ENCODE results near the gene SLC6A3.
A peak's percentile ranks its signal among the peaks of the same experiment; 100 is the strongest.
"Not testable (repeated sequence)": the region's sequence is repeated elsewhere in the genome, so short reads cannot be mapped to it uniquely, and the experiment has no call there.

Gene SLC6A3

GRCh38 chr5:1462358-1462757, 17.1 kb upstream of the SLC6A3 start:
- Histone ChIP-seq H3K27ac (ENCODE audit: low read depth, low read length) (no peak overlapping the region), H3K4me3 (ENCODE audit: low read depth, low read length) (no peak overlapping the region), H3K9ac (ENCODE audit: low read length) (no peak overlapping the region), H3K4me1 (ENCODE audit: control insufficient read depth, insufficient read depth, low read length) (no peaks in the 10 kb centered on the region), H3K36me3 (ENCODE audit: control insufficient read depth, insufficient read depth, low read length) (peaks cover 99% of the 10 kb centered on the region), H3K9me3 (ENCODE audit: control insufficient read depth, insufficient read depth, low read depth, low read length) (peaks cover 32% of the 10 kb centered on the region), H3K27me3 (ENCODE audit: control insufficient read depth, insufficient read depth, low read length) (no peaks in the 10 kb centered on the region)

- no peak overlapping the region for H3K27ac ChIP-seq (ENCODE audit: low read depth, low read length)
- no peaks in the 10 kb centered on the region for H3K4me1 ChIP-seq (ENCODE audit: control insufficient read depth, insufficient read depth, low read length)
- peaks cover 92% of the 10 kb centered on the region for H3K36me3 ChIP-seq (ENCODE audit: control insufficient read depth, insufficient read depth, low read length)
- no peak overlapping the region for H3K4me3 ChIP-seq (ENCODE audit: low read depth, low read length)
- no peak overlapping the region for H3K9ac ChIP-seq (ENCODE audit: low read length)
- no peaks in the 10 kb centered on the region for H3K27me3 ChIP-seq (ENCODE audit: control insufficient read depth, insufficient read depth, low read length)
- H3K9me3 ChIP-seq (ENCODE audit: control insufficient read depth, insufficient read depth, low read depth, low read length): peaks cover 41% of the 10 kb centered on the region
These were observed 16.2 kb upstream of the SLC6A3 start for GRCh38 chr5:1461396-1461795.

- no peak overlapping the region for H3K9ac ChIP-seq (ENCODE audit: low read length)
- H3K9me3 ChIP-seq (ENCODE audit: control insufficient read depth, insufficient read depth, low read depth, low read length): peaks cover 46% of the 10 kb centered on the region
- peaks cover 79% of the 10 kb centered on the region for H3K36me3 ChIP-seq (ENCODE audit: control insufficient read depth, insufficient read depth, low read length)
- H3K27me3 ChIP-seq (ENCODE audit: control insufficient read depth, insufficient read depth, low read length): no peaks in the 10 kb centered on the region
- H3K4me3 ChIP-seq (ENCODE audit: low read depth, low read length): no peak overlapping the region
- H3K4me1 ChIP-seq (ENCODE audit: control insufficient read depth, insufficient read depth, low read length): no peaks in the 10 kb centered on the region
- no peak overlapping the region for H3K27ac ChIP-seq (ENCODE audit: low read depth, low read length)
These were observed 14.9 kb upstream of the SLC6A3 start for GRCh38 chr5:1460054-1460682.

- not testable (repeated sequence) for H3K4me3 ChIP-seq (ENCODE audit: low read depth, low read length); H3K27ac ChIP-seq (ENCODE audit: low read depth, low read length); H3K9ac ChIP-seq (ENCODE audit: low read length); H3K27me3 ChIP-seq (ENCODE audit: control insufficient read depth, insufficient read depth, low read length); H3K4me1 ChIP-seq (ENCODE audit: control insufficient read depth, insufficient read depth, low read length)
- H3K36me3 ChIP-seq (ENCODE audit: control insufficient read depth, insufficient read depth, low read length): peaks cover 72% of the 10 kb centered on the region
- H3K9me3 ChIP-seq (ENCODE audit: control insufficient read depth, insufficient read depth, low read depth, low read length): peaks cover 44% of the 10 kb centered on the region
These were observed 14.2 kb upstream of the SLC6A3 start for GRCh38 chr5:1459435-1459834.

GRCh38 chr5:1456110-1456881, 11.1 kb upstream of the SLC6A3 start:
- not testable (repeated sequence) for H3K27me3 ChIP-seq (ENCODE audit: control insufficient read depth, insufficient read depth, low read length); H3K4me1 ChIP-seq (ENCODE audit: control insufficient read depth, insufficient read depth, low read length); H3K4me3 ChIP-seq (ENCODE audit: low read depth, low read length); H3K27ac ChIP-seq (ENCODE audit: low read depth, low read length); H3K9ac ChIP-seq (ENCODE audit: low read length)
- Histone ChIP-seq H3K9me3 (ENCODE audit: control insufficient read depth, insufficient read depth, low read depth, low read length) (peaks cover 66% of the 10 kb centered on the region), H3K36me3 (ENCODE audit: control insufficient read depth, insufficient read depth, low read length) (peaks cover 42% of the 10 kb centered on the region)

- peaks cover 21% of the 10 kb centered on the region for H3K27me3 ChIP-seq (ENCODE audit: control insufficient read depth, insufficient read depth, low read length)
- no peak overlapping the region for H3K9ac ChIP-seq (ENCODE audit: low read length)
- no peaks in the 10 kb centered on the region for H3K4me1 ChIP-seq (ENCODE audit: control insufficient read depth, insufficient read depth, low read length)
- H3K36me3 ChIP-seq (ENCODE audit: control insufficient read depth, insufficient read depth, low read length): peaks cover 15% of the 10 kb centered on the region
- no peak overlapping the region for H3K4me3 ChIP-seq (ENCODE audit: low read depth, low read length)
- no peak overlapping the region for H3K27ac ChIP-seq (ENCODE audit: low read depth, low read length)
- peaks cover 60% of the 10 kb centered on the region for H3K9me3 ChIP-seq (ENCODE audit: control insufficient read depth, insufficient read depth, low read depth, low read length)
These were observed 8.4 kb upstream of the SLC6A3 start for GRCh38 chr5:1453613-1454012.

- Histone ChIP-seq H3K4me1 (ENCODE audit: control insufficient read depth, insufficient read depth, low read length) (0 out of 2 replicates have a peak, but pooled peaks cover 7% of the 10 kb centered on the region), H3K4me3 (ENCODE audit: low read depth, low read length) (no peak overlapping the region), H3K9me3 (ENCODE audit: control insufficient read depth, insufficient read depth, low read depth, low read length) (peaks cover 21% of the 10 kb centered on the region), H3K27ac (ENCODE audit: low read depth, low read length) (no peak overlapping the region), H3K27me3 (ENCODE audit: control insufficient read depth, insufficient read depth, low read length) (peaks cover 65% of the 10 kb centered on the region), H3K36me3 (ENCODE audit: control insufficient read depth, insufficient read depth, low read length) (no peaks in the 10 kb centered on the region), H3K9ac (ENCODE audit: low read length) (no peak overlapping the region)
These were observed 3.9 kb upstream of the SLC6A3 start for GRCh38 chr5:1449081-1449630.

GRCh38 chr5:1448511-1449011, 3.3 kb upstream of the SLC6A3 start:
- Histone ChIP-seq H3K36me3 (ENCODE audit: control insufficient read depth, insufficient read depth, low read length) (no peaks in the 10 kb centered on the region), H3K27me3 (ENCODE audit: control insufficient read depth, insufficient read depth, low read length) (peaks cover 71% of the 10 kb centered on the region), H3K4me1 (ENCODE audit: control insufficient read depth, insufficient read depth, low read length) (0 out of 2 replicates have a peak, but pooled peaks cover 8% of the 10 kb centered on the region), H3K9me3 (ENCODE audit: control insufficient read depth, insufficient read depth, low read depth, low read length) (peaks cover 15% of the 10 kb centered on the region), H3K27ac (ENCODE audit: low read depth, low read length) (no peak overlapping the region), H3K9ac (ENCODE audit: low read length) (no peak overlapping the region), H3K4me3 (ENCODE audit: low read depth, low read length) (no peak overlapping the region)

GRCh38 chr5:1447671-1448361, 2.6 kb upstream of the SLC6A3 start:
- H3K36me3 ChIP-seq (ENCODE audit: control insufficient read depth, insufficient read depth, low read length): no peaks in the 10 kb centered on the region
- H3K27me3 ChIP-seq (ENCODE audit: control insufficient read depth, insufficient read depth, low read length): peaks cover 78% of the 10 kb centered on the region
- peaks cover 8% of the 10 kb centered on the region; the same call in 1 of the 2 replicates for H3K9me3 ChIP-seq (ENCODE audit: control insufficient read depth, insufficient read depth, low read depth, low read length)
- H3K9ac ChIP-seq (ENCODE audit: low read length): no peak overlapping the region
- H3K4me1 ChIP-seq (ENCODE audit: control insufficient read depth, insufficient read depth, low read length): 0 out of 2 replicates have a peak, but pooled peaks cover 8% of the 10 kb centered on the region
- H3K4me3 ChIP-seq (ENCODE audit: low read depth, low read length): no peak overlapping the region
- no peak overlapping the region for H3K27ac ChIP-seq (ENCODE audit: low read depth, low read length)

- Histone ChIP-seq H3K9me3 (ENCODE audit: control insufficient read depth, insufficient read depth, low read depth, low read length) (0 out of 2 replicates have a peak, but pooled peaks cover 2% of the 10 kb centered on the region), H3K27ac (ENCODE audit: low read depth, low read length) (no peak overlapping the region), H3K27me3 (ENCODE audit: control insufficient read depth, insufficient read depth, low read length) (peaks cover 89% of the 10 kb centered on the region), H3K4me1 (ENCODE audit: control insufficient read depth, insufficient read depth, low read length) (0 out of 2 replicates have a peak, but pooled peaks cover 8% of the 10 kb centered on the region), H3K4me3 (ENCODE audit: low read depth, low read length) (peak overlapping the region; percentile 65; the same call in 1 of the 2 replicates), H3K36me3 (ENCODE audit: control insufficient read depth, insufficient read depth, low read length) (no peaks in the 10 kb centered on the region), H3K9ac (ENCODE audit: low read length) (no peak overlapping the region)
These were observed 1.5 kb upstream of the SLC6A3 start for GRCh38 chr5:1446602-1447343.
